Heart left ventricle (tissue), 16 donors: ENCODE measurements around the gene ARHGEF12. TPM values are rescaled to one million over a fixed set of nuclear protein-coding genes. Genes with fewer than 3 reads are reported as not detected.

Source experiments
- ATAC-seq, 4 donors: fragments of 200-7000 bp; cut with Tn5 transposase; one replicate each; pipeline ENCODE4 v1.9.1; 2020 to 2022; ENCODE audit warnings: moderate library complexity in 4 of 4, mild to moderate bottlenecking in 3 of 4, moderate number of reproducible peaks in 1 of 4
- DNase-seq, 5 donors: peaks; one replicate each; pipeline ENCODE4 v3.0.0-alpha.2; 2020
- H3K27ac ChIP-seq, 12 donors: fragments of 200-600 bp; sonication (generic) in 4 of 12; one replicate each; pipeline versions ENCODE4 v1.5.0 to v1.8.0; 2016 to 2022; ENCODE audit warnings: mild to moderate bottlenecking in 2 of 12
- H3K27me3 ChIP-seq, 9 donors: fragments of 200-600 bp; sonication (generic) in 2 of 9; one replicate each; pipeline versions ENCODE4 v1.5.1 to v1.8.0; 2016 to 2022; ENCODE audit warnings: mild to moderate bottlenecking in 3 of 9
- H3K36me3 ChIP-seq, 9 donors: fragments of 200-600 bp; sonication (generic) in 2 of 9; one replicate each; pipeline versions ENCODE4 v1.5.0 to v1.8.0; 2018 to 2022; ENCODE audit warnings: mild to moderate bottlenecking in 2 of 9
- H3K4me1 ChIP-seq, 12 donors: fragments of 200-600 bp; sonication (generic) in 4 of 12; one replicate each; pipeline versions ENCODE4 v1.5.0 to v1.8.0; 2016 to 2022; ENCODE audit warnings: mild to moderate bottlenecking in 3 of 12
- H3K4me3 ChIP-seq, 12 donors: fragments of 200-600 bp; sonication (generic) in 4 of 12; one replicate each; pipeline versions ENCODE4 v1.5.0 to v1.8.0; 2017 to 2022; ENCODE audit warnings: mild to moderate bottlenecking in 9 of 12, moderate library complexity in 4 of 12
- H3K9me3 ChIP-seq, 12 donors: fragments of 200-600 bp; sonication (generic) in 4 of 12; one replicate each; pipeline versions ENCODE4 v1.5.0 to v1.8.0; 2016 to 2022; ENCODE audit warnings: mild to moderate bottlenecking in 1 of 12
- CTCF ChIP-seq, 12 donors: fragments of 200-600 bp; sonication (generic) in 4 of 12; IDR thresholded peaks; one replicate each; pipeline versions ENCODE4 v1.5.0 to v1.8.0; 2018 to 2022; ENCODE audit warnings: antibody characterized with exemption in 12 of 12, mild to moderate bottlenecking in 5 of 12
- POLR2A ChIP-seq, 2 donors: fragments of 450-650 bp; IDR thresholded peaks; one replicate each; pipeline ENCODE4 v1.6.1; 2017; ENCODE audit warnings: antibody characterized with exemption in 2 of 2, mild to moderate bottlenecking in 2 of 2, moderate library complexity in 2 of 2
- WGBS, 4 donors: extraction: QIAGEN DNeasy Blood & Tissue Kit in 2 of 4; methylation state at CpG; one replicate each; pipeline versions ENCODE4 v1.1.5 to v1.1.7; 2013 to 2018; 5-methylcytosine and 5-hydroxymethylcytosine counted together
- intact Hi-C, 10 donors: fragments of 100-400 bp; cut with DNase I; formaldehyde crosslinking; loops; one replicate each; pipeline versions ENCODE4 v1.11.1 to v1.14.2; 2022
- polyA plus RNA-seq, 2 donors: library from polyadenylated mRNA; stranded (reverse); fragments of 200-250 nt; gene quantifications; one replicate each; pipeline ENCODE4 v1.2.3, GENCODE V29; 2013
- total RNA-seq, 9 donors: library from RNA; depleted of rRNA in 2 of 9; stranded (reverse); fragments of >200 nt in 2 of 9; fragmentation: NEBNext Ultra II Directional in 3 of 9; extraction: Animal tissue kit (Norgen Biotek cat#: 25700) in 3 of 9; gene quantifications; one replicate each; pipeline versions ENCODE4 v1.1.0 to v1.2.4, GENCODE V29; 2016 to 2023
- donor health status: ischemic (EF 13 %, LVEDD 7.1; RV severe dilation, severe dysfunction).
- donor health status: healthy with polysubstance abuse.
- donor health status: DM: no; HTN: yes; CAD: no.
- donor health status: DM: no; HTN: no; CAD: no.
- donor health status: ischemic (EF 25% LVEDD 6.9; RV normal size, moderate dysfunction).
- donor health status: ischemic (EF 25% LVEDD 5.7; RV mildly dilated, moderate dysfunction).
- donor health status: healthy.
- donor health status: DM: yes; HTN: yes; CAD: no.
- donor health status: ischemic (EF 35%, LVEDD 5.7; RV mildly dilated, moderate dysfunction).
- donor health status: nonischemic (EF 11% LVEDD 7.7; RV severe dilation, severe dysfunction).
- donor health status: DM: yes; HTN: yes; CAD: no.
- donor health status: PGD.
- donor health status: ischemic (EF 29% LVEDD 5.4; RV normal size, mild dysfunction).
- donor health status: nonischemic (EF 23%, LVEDD 6.1; RV moderate dilation, normal function).

ARHGEF12 gene
- total and polyA plus RNA-seq, 11 donors = 22.0 to 140 (median 112) TPM

GRCh38 chr11:120537996-120538395, 201.8 kb downstream of the ARHGEF12 start:
- H3K27ac ChIP-seq = no peak overlapping the region
- TF ChIP-seq POLR2A (IDR thresholded peaks at IDR 0.05) (no peak), CTCF (IDR thresholded peaks at IDR 0.05) (no peak)
- no peak overlapping the region for H3K4me3 ChIP-seq
- WGBS, 4 donors = 89 to 94% (median 93%) methylated on average over 12 of the region's 12 CpGs
- DNase-seq (no peak), ATAC-seq (no peak)
- intact Hi-C loops = no loop called here
- no peaks in the 10 kb centered on the region for H3K36me3 ChIP-seq
- H3K27me3 ChIP-seq = no peaks in the 10 kb centered on the region
- H3K4me1 ChIP-seq = peaks cover 0 to 5% (median 0%) of the 10 kb centered on the region in 12 donors
- peaks cover 0 to 17% (median 7%) of the 10 kb centered on the region in 12 donors for H3K9me3 ChIP-seq

GRCh38 chr11:120538707-120539106, 202.5 kb downstream of the ARHGEF12 start:
- no peaks in the 10 kb centered on the region for H3K36me3 ChIP-seq
- ATAC-seq (peak in 1 of 4 donors; percentile 15), DNase-seq (no peak)
- no peak overlapping the region for H3K27ac ChIP-seq
- 79 to 96% (median 91%) methylated on average over 2 of the region's 2 CpGs for WGBS, 4 donors
- intact Hi-C loops = no loop called here
- H3K4me3 ChIP-seq = no peak overlapping the region
- no peak for TF ChIP-seq CTCF (IDR thresholded peaks at IDR 0.05)
- no peak for TF ChIP-seq POLR2A (IDR thresholded peaks at IDR 0.05)
- peaks cover 0 to 7% (median 0%) of the 10 kb centered on the region in 12 donors for H3K4me1 ChIP-seq
- no peaks in the 10 kb centered on the region for H3K27me3 ChIP-seq
- H3K9me3 ChIP-seq = peaks cover 0 to 17% (median 7%) of the 10 kb centered on the region in 12 donors

Other genes starting within 250 kb of the ARHGEF12 start
- 1 to 10 TPM in 1 of 9 donors, under 1 TPM in 1, not detected in 7; 0.56 to 6.4 TPM for gene TRIM29, start 198.3 kb upstream of the ARHGEF12 start, total RNA-seq
- gene TRIM29, start 198.3 kb upstream of the ARHGEF12 start, polyA plus RNA-seq = under 1 TPM in 1 of 2 donors, not detected in 1; 0.14 TPM
- 10 to 100 TPM; 10.3 to 41.9 (median 19.9) TPM for gene OAF, start 125.4 kb upstream of the ARHGEF12 start, total RNA-seq
- 10 to 100 TPM; 11.9 to 26.4 TPM for gene OAF, start 125.4 kb upstream of the ARHGEF12 start, polyA plus RNA-seq
- under 1 TPM in 1 of 9 donors, not detected in 8; 0.15 TPM for gene POU2F3, start 96.3 kb upstream of the ARHGEF12 start, total RNA-seq
- not detected for gene POU2F3, start 96.3 kb upstream of the ARHGEF12 start, polyA plus RNA-seq
- 10 to 100 TPM in 6 of 9 donors, 1 to 10 TPM in 3; 9.4 to 15.0 (median 10.3) TPM for gene TLCD5, start 11.1 kb upstream of the ARHGEF12 start, total RNA-seq
- gene TLCD5, start 11.1 kb upstream of the ARHGEF12 start, polyA plus RNA-seq = 10 to 100 TPM in 1 of 2 donors, 1 to 10 TPM in 1; 4.0 to 12.2 TPM
- under 1 TPM in 4 of 9 donors, not detected in 5; 0.07 to 0.45 (median 0.13) TPM for gene GRIK4, start 175.3 kb downstream of the ARHGEF12 start, total RNA-seq
- under 1 TPM in 1 of 2 donors, not detected in 1; 0.04 TPM for gene GRIK4, start 175.3 kb downstream of the ARHGEF12 start, polyA plus RNA-seq